Gastroesophageal sphincter (tissue), 3 donors: ENCODE results near the gene GASK1A.
A peak's percentile ranks its signal among the peaks of the same experiment; 100 is the strongest.

Experiments used
- CTCF ChIP-seq, 4 experiments: fragments of 200-600 bp in 2 of 4; fragments of 450-650 bp in 2 of 4; sonication (generic) in 1 of 4; IDR thresholded peaks; one replicate each; pipeline ENCODE4 v1.5.1; 2017 to 2019; ENCODE audit warnings: antibody characterized with exemption in 4 of 4, mild to moderate bottlenecking in 2 of 4, moderate library complexity in 2 of 4
- EP300 ChIP-seq: sonication (generic); formaldehyde crosslinking; IDR thresholded peaks from one replicate; pipeline ENCODE4 v1.6.1; 2017; ENCODE audit warnings: antibody characterized with exemption, mild to moderate bottlenecking
- POLR2A ChIP-seq, 2 donors: fragments of 450-650 bp; IDR thresholded peaks; one replicate each; pipeline ENCODE4 v1.6.1; 2017; ENCODE audit warnings: antibody characterized with exemption in 2 of 2, mild to moderate bottlenecking in 2 of 2, moderate library complexity in 1 of 2
- POLR2AphosphoS5 ChIP-seq: sonication (generic); formaldehyde crosslinking; IDR thresholded peaks from one replicate; pipeline ENCODE4 v1.6.1; 2017; ENCODE audit warnings: antibody characterized with exemption

GRCh38 chr3:43004282-43004681, 25.2 kb downstream of the GASK1A start:
- TF ChIP-seq CTCF (IDR thresholded peaks at IDR 0.05) (no peak), POLR2A (IDR thresholded peaks at IDR 0.05) (no peak), EP300 (no peak), POLR2AphosphoS5 (peak; percentile 11)
